Kidney (tissue), 14 donors: Measurements from ENCODE around the gene CREB3L2. TPM values are rescaled to one million over a fixed set of nuclear protein-coding genes. Genes with fewer than 3 reads are reported as not detected.

Experiments
- DNase-seq, 5 donors: peaks; one replicate each; pipeline ENCODE4 v3.0.0-alpha.2; 2013 to 2020
- FAIRE-seq: peaks from 2 replicates; lab custom pipeline; 2012; peaks lifted over from hg19 to GRCh38; lab: Jason Lieb, UNC
- H3K27ac ChIP-seq, 2 donors: one replicate each; pipeline ENCODE4 v1.7.0; 2013; ENCODE audit warnings: low read depth in 2 of 2, low read length in 2 of 2, inconsistent platforms in 1 of 2
- H3K27me3 ChIP-seq: one replicate; pipeline ENCODE4 v1.7.1; 2013; ENCODE audit warnings: low read length, inconsistent platforms; ENCODE audit not compliant: control insufficient read depth, insufficient read depth
- H3K36me3 ChIP-seq, 3 donors: one replicate each; pipeline versions ENCODE4 v1.7.0 to v1.7.1; 2013; ENCODE audit warnings: low read length in 3 of 3, control low read depth in 1 of 3, inconsistent platforms in 1 of 3; ENCODE audit not compliant: insufficient read depth in 3 of 3, control insufficient read depth in 2 of 3
- H3K4me1 ChIP-seq, 3 donors: one replicate each; pipeline versions ENCODE4 v1.7.0 to v1.7.1; 2013; ENCODE audit warnings: low read length in 3 of 3, inconsistent platforms in 1 of 3, low read depth in 1 of 3; ENCODE audit not compliant: control insufficient read depth in 2 of 3, insufficient read depth in 2 of 3
- H3K4me3 ChIP-seq, 3 donors: one replicate each; pipeline versions ENCODE4 v1.7.0 to v1.8.1; 2013; ENCODE audit warnings: low read length in 3 of 3, control low read depth in 1 of 3, inconsistent platforms in 1 of 3
- H3K9ac ChIP-seq, 3 donors: one replicate each; pipeline versions ENCODE4 v1.7.0 to v1.7.1; 2013; ENCODE audit warnings: low read length in 3 of 3, control low read depth in 1 of 3, inconsistent platforms in 1 of 3
- H3K9me3 ChIP-seq, 3 donors: one replicate each; pipeline versions ENCODE4 v1.7.0 to v1.7.1; 2013; ENCODE audit warnings: low read length in 3 of 3, control low read depth in 1 of 3, inconsistent platforms in 1 of 3; ENCODE audit not compliant: control insufficient read depth in 2 of 3, insufficient read depth in 1 of 3
- intact Hi-C: fragments of 100-400 bp; cut with DNase I; formaldehyde crosslinking; loops from one replicate; pipeline ENCODE4 v1.11.1; 2022
- polyA plus RNA-seq: library from polyadenylated mRNA; stranded (reverse); fragments of 350-450 nt; fragmentation: Illumina TruSeq; extraction: RNeasy Lipid Tissue Mini Kit (QIAGEN cat#74804); gene quantifications from one replicate; pipeline ENCODE4 v1.2.3, GENCODE V29; 2014; ENCODE audit warnings: low read depth, low replicate concordance; ENCODE audit not compliant: insufficient read depth
- total RNA-seq: library from RNA; stranded (reverse); fragmentation: NEBNext Ultra II Directional; extraction: Animal tissue kit (Norgen Biotek cat#: 25700); gene quantifications from one replicate; pipeline ENCODE4 v1.2.1, GENCODE V29; 2021
- TF ChIP-seq, protein P1 (sequence below): IDR thresholded peaks from 3 replicates; pipeline ENCODE4 v1.5.1; 2012; ENCODE audit warnings: mild to moderate bottlenecking, moderate library complexity, borderline replicate concordance; ENCODE audit not compliant: insufficient read depth; ENCODE audit errors: extremely low read depth
- donor health status: control.
- donor health status: control.
- donor health status: control.
- donor health status: control.
- donor health status: control.
- donor health status: DM: yes; HTN: yes; CAD: no.
- donor health status: Normal renal cell carcinoma (clear cell type).

CREB3L2 gene
- total and polyA plus RNA-seq, 2 donors from 2014 or later, result 18.5 to 114 TPM

- FAIRE-seq (no peak), DNase-seq (no peak)
- Histone ChIP-seq H3K4me1 (peaks cover 0 to 22% (median 4%) of the 10 kb centered on the region in 3 donors), H3K27ac (no peak overlapping the region), H3K9me3 (no peaks in the 10 kb centered on the region), H3K36me3 (no peaks in the 10 kb centered on the region), H3K4me3 (no peak overlapping the region), H3K27me3 (no peaks in the 10 kb centered on the region), H3K9ac (no peak overlapping the region)
- TF ChIP-seq, protein P1, sequence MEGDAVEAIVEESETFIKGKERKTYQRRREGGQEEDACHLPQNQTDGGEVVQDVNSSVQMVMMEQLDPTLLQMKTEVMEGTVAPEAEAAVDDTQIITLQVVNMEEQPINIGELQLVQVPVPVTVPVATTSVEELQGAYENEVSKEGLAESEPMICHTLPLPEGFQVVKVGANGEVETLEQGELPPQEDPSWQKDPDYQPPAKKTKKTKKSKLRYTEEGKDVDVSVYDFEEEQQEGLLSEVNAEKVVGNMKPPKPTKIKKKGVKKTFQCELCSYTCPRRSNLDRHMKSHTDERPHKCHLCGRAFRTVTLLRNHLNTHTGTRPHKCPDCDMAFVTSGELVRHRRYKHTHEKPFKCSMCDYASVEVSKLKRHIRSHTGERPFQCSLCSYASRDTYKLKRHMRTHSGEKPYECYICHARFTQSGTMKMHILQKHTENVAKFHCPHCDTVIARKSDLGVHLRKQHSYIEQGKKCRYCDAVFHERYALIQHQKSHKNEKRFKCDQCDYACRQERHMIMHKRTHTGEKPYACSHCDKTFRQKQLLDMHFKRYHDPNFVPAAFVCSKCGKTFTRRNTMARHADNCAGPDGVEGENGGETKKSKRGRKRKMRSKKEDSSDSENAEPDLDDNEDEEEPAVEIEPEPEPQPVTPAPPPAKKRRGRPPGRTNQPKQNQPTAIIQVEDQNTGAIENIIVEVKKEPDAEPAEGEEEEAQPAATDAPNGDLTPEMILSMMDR, result no peak
- intact Hi-C loops, result no loop called here
Measured at GRCh38 chr7:137946011-137946410, 55.9 kb downstream of the CREB3L2 start.

GRCh38 chr7:137944168-137944567, 57.7 kb downstream of the CREB3L2 start:
- intact Hi-C loops, result no loop called here
- DNase-seq (peak in 1 of 5 donors; percentile 52), FAIRE-seq (no peak)
- no peaks in the 10 kb centered on the region for H3K36me3 ChIP-seq
- H3K27ac ChIP-seq, result peak overlapping the region in 1 of 2 donors; percentile 4
- H3K4me3 ChIP-seq, result no peak overlapping the region
- H3K27me3 ChIP-seq, result no peaks in the 10 kb centered on the region
- H3K9ac ChIP-seq, result no peak overlapping the region
- TF ChIP-seq, protein P1, result no peak
- H3K9me3 ChIP-seq, result no peaks in the 10 kb centered on the region
- H3K4me1 ChIP-seq, result peaks cover 0 to 27% (median 9%) of the 10 kb centered on the region in 3 donors

DNA sequence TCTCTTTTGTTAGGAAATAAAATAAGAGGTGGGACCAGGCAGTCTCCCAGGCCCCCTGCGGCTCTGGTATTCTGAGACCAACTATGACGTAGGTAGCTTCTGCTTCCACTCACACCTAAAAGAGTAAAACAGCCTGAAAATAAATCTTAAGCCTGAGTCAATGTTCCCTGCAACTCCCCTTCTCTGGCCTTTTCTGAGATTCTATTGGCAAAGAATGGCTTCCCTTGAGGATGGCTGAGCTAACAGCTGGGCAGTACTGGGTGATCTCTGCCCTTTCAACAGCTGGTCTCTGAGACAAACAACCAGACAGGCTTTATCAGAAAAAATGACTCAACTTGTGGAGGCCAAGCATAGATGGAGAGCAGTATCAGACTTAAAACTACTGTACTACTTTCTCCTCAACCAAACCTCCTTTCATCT, 58.7 kb downstream of the CREB3L2 start:
- H3K9ac ChIP-seq, result no peak overlapping the region
- H3K36me3 ChIP-seq, result no peaks in the 10 kb centered on the region
- H3K4me1 ChIP-seq, result peaks cover 0 to 21% (median 9%) of the 10 kb centered on the region in 3 donors
- TF ChIP-seq, protein P1, result no peak
- H3K27me3 ChIP-seq, result no peaks in the 10 kb centered on the region
- DNase-seq (peak in 2 of 5 donors; percentile 47 to 63), FAIRE-seq (no peak)
- no peaks in the 10 kb centered on the region for H3K9me3 ChIP-seq
- no peak overlapping the region for H3K4me3 ChIP-seq
- intact Hi-C loops, result no loop called here
- H3K27ac ChIP-seq, result peak overlapping the region; percentile 11 to 26

DNA sequence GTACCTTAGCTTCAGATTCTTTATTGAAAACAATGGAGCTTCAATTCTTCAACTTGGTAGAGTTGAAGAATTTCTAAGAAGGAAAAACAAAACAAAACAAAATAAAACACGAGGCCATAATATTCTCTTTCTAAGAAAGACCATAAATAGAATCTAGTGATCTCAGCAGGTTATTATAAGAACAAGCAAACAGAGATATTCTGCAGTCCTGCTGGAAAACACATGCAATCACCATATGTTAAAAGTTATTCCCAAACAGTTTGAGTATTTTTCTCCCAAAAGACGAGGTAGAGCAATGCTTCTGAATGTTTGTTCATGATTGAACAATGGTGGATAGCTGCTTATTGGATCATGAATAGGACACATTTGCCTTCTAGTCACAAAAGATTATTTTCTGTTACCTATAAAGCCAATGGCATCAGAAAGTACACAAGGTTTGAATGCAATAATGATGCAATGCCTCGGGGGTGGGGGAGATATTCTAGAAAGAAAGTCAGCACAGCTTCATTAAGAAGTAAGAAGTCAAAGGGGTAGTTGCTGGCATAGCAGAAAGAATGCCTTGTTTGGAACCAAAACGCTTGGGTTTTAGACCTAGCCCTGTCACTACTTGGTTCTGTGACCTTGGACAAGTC, 59.3 kb downstream of the CREB3L2 start:
- Histone ChIP-seq H3K9me3 (no peaks in the 10 kb centered on the region), H3K9ac (no peak overlapping the region), H3K27me3 (no peaks in the 10 kb centered on the region), H3K36me3 (no peaks in the 10 kb centered on the region), H3K4me3 (no peak overlapping the region), H3K4me1 (peaks cover 0 to 16% (median 9%) of the 10 kb centered on the region in 3 donors), H3K27ac (peak overlapping the region in 1 of 2 donors; percentile 26)
- FAIRE-seq, result no peak
- intact Hi-C loops, result no loop called here
- DNase-seq, result no peak
- TF ChIP-seq, protein P1, result no peak
